Osteoblast (primary cell): ENCODE results near the gene SPINK4. TPM values are rescaled to one million over a fixed set of nuclear protein-coding genes. Genes with fewer than 3 reads are reported as not detected.
A peak's percentile ranks its signal among the peaks of the same experiment; 100 is the strongest.

Experiments used
- DNase-seq: peaks from one replicate; pipeline ENCODE4 v3.0.0; 2011; ENCODE audit warnings: low spot score, mixed read lengths; ENCODE audit not compliant: insufficient read length; ENCODE audit errors: missing footprints
- H2AFZ ChIP-seq: 2 replicates; pipeline ENCODE4 v1.6.0; 2011; ENCODE audit warnings: mild to moderate bottlenecking, low read length
- H3K27ac ChIP-seq: 2 replicates; pipeline ENCODE4 v1.5.1; 2011; ENCODE audit warnings: mild to moderate bottlenecking, low read depth, low read length, moderate library complexity
- H3K27me3 ChIP-seq: 2 replicates; pipeline ENCODE4 v1.6.0; 2012; ENCODE audit warnings: mild to moderate bottlenecking, control low read depth, inconsistent platforms, low read length, moderate library complexity; ENCODE audit not compliant: insufficient read depth
- H3K36me3 ChIP-seq: 2 replicates; pipeline ENCODE4 v1.5.1; 2011; ENCODE audit warnings: mild to moderate bottlenecking, low read length, control low read depth, moderate library complexity; ENCODE audit not compliant: insufficient read depth
- H3K4me1 ChIP-seq: 2 replicates; pipeline ENCODE4 v1.5.1; 2011; ENCODE audit warnings: mild to moderate bottlenecking, low read length, control low read depth, moderate library complexity; ENCODE audit not compliant: insufficient read depth
- H3K4me2 ChIP-seq: 2 replicates; pipeline ENCODE4 v1.6.0; 2011; ENCODE audit warnings: mild to moderate bottlenecking, low read length; ENCODE audit not compliant: insufficient read depth
- H3K4me3 ChIP-seq: fragments of 200-600 bp; sonication (generic); 3 replicates; pipeline ENCODE4 v1.5.1; 2012; ENCODE audit warnings: mild to moderate bottlenecking, low read length, inconsistent platforms; ENCODE audit not compliant: insufficient read depth
- H3K79me2 ChIP-seq: 2 replicates; pipeline ENCODE4 v1.6.0; 2012; ENCODE audit warnings: mild to moderate bottlenecking, low read length, control low read depth, inconsistent platforms; ENCODE audit not compliant: insufficient read depth
- H3K9me3 ChIP-seq: 2 replicates; pipeline ENCODE4 v1.5.1; 2011; ENCODE audit warnings: low read depth, low read length, control low read depth
- H4K20me1 ChIP-seq: 2 replicates; pipeline ENCODE4 v1.6.0; 2012; ENCODE audit warnings: mild to moderate bottlenecking, low read length, control low read depth; ENCODE audit not compliant: insufficient read depth
- total RNA-seq: library from RNA; depleted of rRNA; stranded (reverse); fragments of >200 nt; gene quantifications from 2 replicates; pipeline ENCODE4 v1.2.3, GENCODE V29; 2012
- TF ChIP-seq, protein P1 (sequence below): IDR thresholded peaks from 2 replicates; pipeline ENCODE4 v1.5.1; 2011; ENCODE audit warnings: mild to moderate bottlenecking, low read depth, low read length, moderate library complexity; ENCODE audit errors: extremely low read depth

The SPINK4 gene
- total RNA-seq, 1 donor = not detected

DNA sequence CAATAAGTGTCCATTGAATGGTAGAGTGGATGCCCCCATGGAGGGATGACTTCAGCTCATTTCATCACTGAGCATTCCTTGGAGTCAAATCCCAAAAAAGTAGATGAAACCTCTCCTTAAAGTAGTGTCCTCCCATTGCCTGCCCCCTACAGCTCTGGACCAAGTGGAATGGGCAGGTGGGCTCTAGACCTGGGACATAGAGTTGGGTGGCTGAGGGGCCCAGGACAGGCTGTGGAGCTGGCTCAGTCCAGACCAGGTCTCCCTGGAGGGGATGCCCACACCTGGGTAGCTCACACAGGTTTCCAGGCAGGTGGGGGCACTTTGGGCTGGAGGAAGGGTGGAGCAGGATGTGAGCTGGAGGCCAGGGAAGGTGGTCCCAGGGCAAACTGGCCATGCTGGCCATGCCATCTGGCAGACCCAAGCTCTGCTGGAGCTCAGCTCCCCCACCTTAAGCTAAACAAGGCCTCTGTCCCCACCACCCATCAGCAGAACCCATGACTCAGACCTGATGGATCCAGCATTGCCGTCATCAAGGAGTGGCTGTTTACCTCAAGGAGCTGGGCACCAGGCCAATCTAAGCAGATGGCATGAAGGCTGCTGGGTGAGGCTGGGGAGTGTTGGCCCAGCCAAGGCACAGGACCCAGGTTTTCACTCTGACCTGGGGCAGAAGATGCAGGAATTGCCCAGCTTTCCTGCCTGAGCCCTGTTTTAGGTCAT is 6.2 kb upstream of the SPINK4 start:
- Histone ChIP-seq H2AFZ (no peak overlapping the region), H3K79me2 (no peaks in the 10 kb centered on the region), H3K27ac (peak overlapping the region; percentile 33)

DNA sequence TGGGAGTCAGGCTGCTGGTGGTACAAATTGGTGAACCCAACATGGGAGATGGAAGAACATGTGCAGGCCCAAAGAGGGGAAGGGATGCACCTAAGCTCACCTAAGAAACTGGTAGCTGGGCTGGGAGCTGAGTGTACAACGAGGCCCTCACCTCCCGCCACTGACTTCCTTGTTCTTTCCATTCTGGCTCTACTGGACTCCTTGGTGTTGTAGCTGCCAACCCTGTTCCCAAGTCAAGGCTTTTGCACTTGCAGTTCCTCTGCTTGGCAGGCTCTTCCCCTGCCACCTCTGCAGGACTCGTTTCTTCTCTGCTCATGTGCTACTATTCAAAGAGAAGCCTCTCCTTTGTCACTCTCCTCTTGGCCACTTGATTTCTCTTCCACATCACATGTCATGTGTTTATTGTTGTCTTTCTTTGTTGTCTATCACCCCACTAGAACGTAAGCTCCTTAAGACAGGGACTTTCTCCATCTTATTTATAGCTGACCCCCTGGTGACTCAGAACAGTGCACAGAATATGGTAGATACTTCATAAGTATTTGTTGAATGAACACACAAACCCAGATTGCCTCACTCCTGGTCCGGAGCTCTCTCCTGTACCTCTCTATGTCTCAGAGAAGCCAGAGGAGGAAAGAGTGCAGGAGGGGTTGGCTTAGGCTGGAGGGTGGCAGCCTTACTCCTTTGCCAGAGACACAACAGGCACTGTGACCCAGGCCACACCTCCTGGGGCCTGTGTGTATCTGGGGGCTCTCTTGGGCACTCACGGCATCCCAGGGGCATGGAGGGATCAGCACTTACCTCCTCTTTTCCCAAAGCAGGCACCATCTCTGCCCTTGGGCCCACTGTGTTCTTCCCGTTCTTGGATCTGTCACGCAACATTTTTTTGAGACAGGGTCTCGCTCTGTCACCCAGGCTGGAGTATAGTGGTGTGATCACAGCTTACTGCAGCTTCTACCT is 5.2 kb upstream of the SPINK4 start:
- Histone ChIP-seq H3K4me1 (peaks cover 17% of the 10 kb centered on the region), H4K20me1 (no peaks in the 10 kb centered on the region), H3K79me2 (no peaks in the 10 kb centered on the region), H3K4me3 (no peak overlapping the region), H3K27me3 (no peaks in the 10 kb centered on the region), H3K27ac (peak overlapping the region; percentile 11), H3K4me2 (no peak overlapping the region), H2AFZ (no peak overlapping the region), H3K9me3 (no peaks in the 10 kb centered on the region), H3K36me3 (no peaks in the 10 kb centered on the region)
- TF ChIP-seq, protein P1, sequence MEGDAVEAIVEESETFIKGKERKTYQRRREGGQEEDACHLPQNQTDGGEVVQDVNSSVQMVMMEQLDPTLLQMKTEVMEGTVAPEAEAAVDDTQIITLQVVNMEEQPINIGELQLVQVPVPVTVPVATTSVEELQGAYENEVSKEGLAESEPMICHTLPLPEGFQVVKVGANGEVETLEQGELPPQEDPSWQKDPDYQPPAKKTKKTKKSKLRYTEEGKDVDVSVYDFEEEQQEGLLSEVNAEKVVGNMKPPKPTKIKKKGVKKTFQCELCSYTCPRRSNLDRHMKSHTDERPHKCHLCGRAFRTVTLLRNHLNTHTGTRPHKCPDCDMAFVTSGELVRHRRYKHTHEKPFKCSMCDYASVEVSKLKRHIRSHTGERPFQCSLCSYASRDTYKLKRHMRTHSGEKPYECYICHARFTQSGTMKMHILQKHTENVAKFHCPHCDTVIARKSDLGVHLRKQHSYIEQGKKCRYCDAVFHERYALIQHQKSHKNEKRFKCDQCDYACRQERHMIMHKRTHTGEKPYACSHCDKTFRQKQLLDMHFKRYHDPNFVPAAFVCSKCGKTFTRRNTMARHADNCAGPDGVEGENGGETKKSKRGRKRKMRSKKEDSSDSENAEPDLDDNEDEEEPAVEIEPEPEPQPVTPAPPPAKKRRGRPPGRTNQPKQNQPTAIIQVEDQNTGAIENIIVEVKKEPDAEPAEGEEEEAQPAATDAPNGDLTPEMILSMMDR = no peak
- peak; percentile 60 for DNase-seq

More for the DNA sequence above, 6.2 kb upstream of the SPINK4 start:
- H3K4me3 ChIP-seq = no peak overlapping the region
- peaks cover 14% of the 10 kb centered on the region for H3K4me1 ChIP-seq
- TF ChIP-seq, protein P1 = no peak
- peak overlapping the region; percentile 29 for H3K4me2 ChIP-seq
- no peaks in the 10 kb centered on the region for H4K20me1 ChIP-seq
- no peaks in the 10 kb centered on the region for H3K9me3 ChIP-seq
- DNase-seq = peak; percentile 91
- H3K36me3 ChIP-seq = no peaks in the 10 kb centered on the region
- no peaks in the 10 kb centered on the region for H3K27me3 ChIP-seq

DNA sequence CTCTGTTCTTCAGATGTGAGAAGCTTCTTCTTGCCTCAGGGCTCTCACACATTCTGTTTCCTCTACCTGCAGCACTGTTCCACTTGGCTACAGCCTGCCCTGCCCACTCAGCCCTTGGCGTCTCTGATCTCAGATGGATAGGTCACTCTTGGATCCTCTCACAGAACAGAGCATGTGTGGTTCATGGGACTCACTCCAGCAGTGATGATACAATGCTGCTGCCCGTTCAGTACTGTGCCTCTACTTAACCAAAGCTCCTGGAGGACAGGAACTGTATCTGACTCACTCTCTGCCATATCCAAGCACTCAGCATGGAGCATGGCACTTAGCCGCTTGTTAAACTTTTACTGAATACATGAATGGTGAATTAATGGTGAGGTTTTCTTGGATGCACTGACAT is 3.4 kb upstream of the SPINK4 start:
- no peak for DNase-seq
- no peaks in the 10 kb centered on the region for H3K27me3 ChIP-seq

More for the DNA sequence above, 3.4 kb upstream of the SPINK4 start:
- no peaks in the 10 kb centered on the region for H3K79me2 ChIP-seq
- H3K36me3 ChIP-seq = no peaks in the 10 kb centered on the region
- H3K9me3 ChIP-seq = no peaks in the 10 kb centered on the region
- H2AFZ ChIP-seq = no peak overlapping the region
- H4K20me1 ChIP-seq = no peaks in the 10 kb centered on the region
- no peak overlapping the region for H3K4me2 ChIP-seq
- TF ChIP-seq, protein P1 = no peak
- no peak overlapping the region for H3K27ac ChIP-seq
- peaks cover 18% of the 10 kb centered on the region for H3K4me1 ChIP-seq
- H3K4me3 ChIP-seq = no peak overlapping the region
